Thyroid gland (tissue), 4 donors: ENCODE data around the gene STUB1.

Source experiments
- CTCF ChIP-seq, 6 experiments: fragments of 200-600 bp in 3 of 6; fragments of 450-650 bp in 3 of 6; sonication (generic) in 3 of 6; IDR thresholded peaks; one replicate each; pipeline ENCODE4 v1.5.1; 2016 to 2019; ENCODE audit warnings: antibody characterized with exemption in 6 of 6, mild to moderate bottlenecking in 2 of 6, inconsistent platforms in 1 of 6, moderate library complexity in 1 of 6
- POLR2A ChIP-seq, 2 donors: fragments of 450-650 bp; IDR thresholded peaks; one replicate each; pipeline ENCODE4 v1.6.1; 2017; ENCODE audit warnings: antibody characterized with exemption in 2 of 2, mild to moderate bottlenecking in 2 of 2, moderate library complexity in 1 of 2

GRCh38 chr16:726188-726437 lies 45.9 kb downstream of the STUB1 start:
- TF ChIP-seq CTCF (IDR thresholded peaks at IDR 0.05), result no peak
- no peak for TF ChIP-seq POLR2A (IDR thresholded peaks at IDR 0.05)
